Omental fat pad (tissue), 4 donors: ENCODE data around the gene RC3H2. TPM values are rescaled to one million over a fixed set of nuclear protein-coding genes. Genes with fewer than 3 reads are reported as not detected.
"Not testable (repeated sequence)": the region's sequence is repeated elsewhere in the genome, so short reads cannot be mapped to it uniquely, and the experiment has no call there.

ENCODE experiments used
- ATAC-seq: fragments of 150-250 bp; one replicate; pipeline ENCODE4 v1.9.1; 2016; ENCODE audit warnings: mild to moderate bottlenecking, moderate library complexity; ENCODE audit not compliant: low FRiP score
- DNase-seq: peaks from one replicate; pipeline ENCODE4 v3.0.0-alpha.2; 2019; ENCODE audit warnings: low spot score
- total RNA-seq, 4 donors: library from RNA; depleted of rRNA; stranded (reverse); fragments of >200 nt; gene quantifications; one replicate each; pipeline ENCODE4 v1.1.0, GENCODE V29; 2016
- TF ChIP-seq, protein P1 (sequence below), 3 donors: fragments of 450-650 bp; IDR thresholded peaks; one replicate each; pipeline ENCODE4 v1.5.1; 2016 to 2017; ENCODE audit warnings: antibody characterized with exemption in 3 of 3, mild to moderate bottlenecking in 3 of 3, moderate library complexity in 2 of 3

RC3H2 gene
- total RNA-seq, 4 donors from 2014 or later: 30.5 to 63.5 (median 41.3) TPM

DNA sequence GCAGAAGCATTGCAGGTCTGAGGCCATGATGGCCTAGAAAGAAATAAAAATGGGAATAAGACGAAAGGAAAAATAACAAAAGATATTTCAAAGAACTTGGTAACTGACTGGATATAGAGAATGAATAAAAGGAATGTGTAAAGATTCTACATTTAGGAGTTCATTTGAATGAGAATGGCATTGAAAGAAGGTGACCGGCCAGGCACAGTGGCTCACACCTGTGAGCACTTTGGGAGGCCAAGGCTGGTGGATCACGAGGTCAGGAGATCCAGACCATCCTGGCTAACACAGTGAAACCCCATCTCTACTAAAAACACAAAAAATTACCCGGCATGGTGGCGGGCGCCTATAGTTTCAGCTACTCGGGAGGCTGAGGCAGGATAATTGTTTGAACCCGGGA is 17.6 kb upstream of the RC3H2 start:
- TF ChIP-seq, protein P1, sequence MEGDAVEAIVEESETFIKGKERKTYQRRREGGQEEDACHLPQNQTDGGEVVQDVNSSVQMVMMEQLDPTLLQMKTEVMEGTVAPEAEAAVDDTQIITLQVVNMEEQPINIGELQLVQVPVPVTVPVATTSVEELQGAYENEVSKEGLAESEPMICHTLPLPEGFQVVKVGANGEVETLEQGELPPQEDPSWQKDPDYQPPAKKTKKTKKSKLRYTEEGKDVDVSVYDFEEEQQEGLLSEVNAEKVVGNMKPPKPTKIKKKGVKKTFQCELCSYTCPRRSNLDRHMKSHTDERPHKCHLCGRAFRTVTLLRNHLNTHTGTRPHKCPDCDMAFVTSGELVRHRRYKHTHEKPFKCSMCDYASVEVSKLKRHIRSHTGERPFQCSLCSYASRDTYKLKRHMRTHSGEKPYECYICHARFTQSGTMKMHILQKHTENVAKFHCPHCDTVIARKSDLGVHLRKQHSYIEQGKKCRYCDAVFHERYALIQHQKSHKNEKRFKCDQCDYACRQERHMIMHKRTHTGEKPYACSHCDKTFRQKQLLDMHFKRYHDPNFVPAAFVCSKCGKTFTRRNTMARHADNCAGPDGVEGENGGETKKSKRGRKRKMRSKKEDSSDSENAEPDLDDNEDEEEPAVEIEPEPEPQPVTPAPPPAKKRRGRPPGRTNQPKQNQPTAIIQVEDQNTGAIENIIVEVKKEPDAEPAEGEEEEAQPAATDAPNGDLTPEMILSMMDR (IDR thresholded peaks at IDR 0.05): no peak
- ATAC-seq (no peak), DNase-seq (no peak)

DNA sequence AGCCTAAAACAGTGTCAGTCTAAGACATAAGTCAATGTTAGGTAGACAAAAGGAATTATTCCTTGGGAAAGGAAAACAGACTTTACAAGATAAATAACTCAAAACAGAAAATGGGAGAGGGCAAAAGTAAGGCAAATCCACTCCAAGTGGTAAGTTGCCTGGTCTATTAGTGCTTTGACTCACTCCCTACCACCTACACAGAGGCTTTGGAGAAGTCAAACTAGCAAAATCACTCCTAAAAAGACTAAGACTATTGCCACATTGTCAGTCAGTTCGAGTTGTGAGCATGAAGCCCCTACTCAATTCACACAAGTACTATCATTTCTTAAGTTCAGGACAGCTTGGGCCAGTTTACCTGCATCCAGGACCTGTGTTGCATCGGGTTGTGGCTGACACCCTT is 13.2 kb upstream of the RC3H2 start:
- ATAC-seq (no peak), DNase-seq (no peak)
- TF ChIP-seq, protein P1 (IDR thresholded peaks at IDR 0.05): no peak

DNA sequence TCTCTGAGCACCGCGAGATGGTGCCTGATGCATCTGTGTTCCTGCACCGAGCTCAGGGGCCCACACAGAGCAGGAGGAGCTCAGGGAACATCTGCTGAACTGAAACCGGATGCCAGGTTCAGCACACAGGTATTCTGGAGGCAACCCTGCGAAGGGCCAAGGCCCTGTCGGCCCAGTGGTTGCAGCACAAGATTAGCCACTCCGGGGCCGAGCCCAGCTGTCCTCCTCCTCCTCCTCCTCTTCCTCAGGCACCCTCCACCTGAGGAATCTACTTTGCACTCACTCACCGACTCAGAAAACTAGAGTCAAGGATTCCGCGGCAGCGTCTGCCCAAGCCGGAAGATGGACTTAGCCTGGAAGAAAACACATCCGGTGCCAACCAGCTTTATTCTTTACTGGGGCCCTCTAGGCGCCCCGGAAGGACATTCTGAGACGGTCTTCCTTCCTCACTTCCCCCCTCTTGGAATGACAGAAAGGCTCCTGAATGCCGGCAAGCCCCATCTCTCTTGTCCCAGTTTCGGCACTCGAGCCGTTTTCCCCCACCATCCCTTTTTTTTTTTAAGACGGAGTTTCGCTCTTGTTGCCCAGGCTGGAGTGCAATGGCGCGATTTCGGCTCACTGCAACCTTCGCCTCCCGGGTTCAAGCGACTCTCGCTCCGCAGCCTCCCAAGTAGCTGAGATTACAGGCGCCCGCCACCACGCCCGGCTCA is 8.0 kb upstream of the RC3H2 start, which contains the start of gene ZBTB6:
ZBTB6 (minus strand) TSS at position 360 of the 710 bp plus-strand sequence. CDS start 1,251 bp downstream, outside the sequence.
- TF ChIP-seq, protein P1 (IDR thresholded peaks at IDR 0.05): no peak
- DNase-seq (no peak), ATAC-seq (peak; percentile 94)

DNA sequence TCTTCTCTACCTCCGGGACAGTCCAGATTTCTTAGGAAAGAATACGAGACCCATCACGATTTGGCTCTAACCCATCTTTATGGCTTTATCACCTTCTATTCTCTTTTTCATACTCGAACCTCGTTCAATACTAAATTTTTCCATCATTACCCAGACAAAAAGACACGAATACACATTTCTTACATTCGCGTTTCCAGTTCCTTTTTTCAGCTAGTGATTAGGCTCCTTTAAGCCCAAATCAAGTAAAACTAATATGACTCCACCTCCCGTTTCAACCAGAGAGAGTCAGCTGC is 7.5 kb upstream of the RC3H2 start:
- TF ChIP-seq, protein P1 (IDR thresholded peaks at IDR 0.05): no peak
- ATAC-seq: no peak
- DNase-seq: no peak

DNA sequence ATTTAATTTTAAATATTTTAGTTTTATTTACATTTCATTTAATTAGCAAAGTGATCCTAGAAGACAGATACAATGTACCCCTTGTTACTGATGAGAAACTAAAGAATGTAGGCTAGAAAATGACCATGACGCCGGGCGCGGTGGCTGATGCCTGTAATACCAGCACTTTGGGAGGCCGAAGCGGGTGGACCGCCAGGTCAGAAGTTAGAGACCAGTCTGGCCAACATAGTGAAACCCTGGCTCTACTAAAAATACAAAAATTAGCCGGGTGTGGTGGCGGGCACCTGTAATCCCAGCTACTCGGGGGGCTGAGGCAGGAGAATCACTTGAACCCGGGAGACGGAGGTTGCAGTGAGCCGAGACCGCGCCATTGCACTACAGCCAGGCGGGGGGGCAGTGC is 963 bp upstream of the RC3H2 start:
- not testable (repeated sequence) for DNase-seq, ATAC-seq

DNA sequence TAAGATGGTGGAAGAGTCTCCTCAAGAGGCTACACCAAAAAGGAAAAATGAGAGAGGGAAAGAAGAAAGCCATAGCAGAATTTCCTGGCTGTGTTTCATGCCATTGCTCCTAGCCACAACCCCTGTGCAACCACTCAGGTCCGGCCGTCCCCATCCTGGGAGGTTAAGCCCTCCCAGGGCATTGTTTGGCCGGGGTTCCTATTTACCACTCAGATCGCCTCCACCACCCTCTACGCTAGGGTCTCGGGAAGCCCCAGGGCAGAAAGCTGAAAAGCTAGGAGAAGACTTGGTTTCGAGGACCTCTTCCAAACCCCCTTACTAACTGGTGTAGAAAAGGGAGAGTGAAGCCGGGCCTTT is 715 bp downstream of the RC3H2 start:
- ATAC-seq (peak; percentile 58), DNase-seq (no peak)
- TF ChIP-seq, protein P1 (IDR thresholded peaks at IDR 0.05): no peak

DNA sequence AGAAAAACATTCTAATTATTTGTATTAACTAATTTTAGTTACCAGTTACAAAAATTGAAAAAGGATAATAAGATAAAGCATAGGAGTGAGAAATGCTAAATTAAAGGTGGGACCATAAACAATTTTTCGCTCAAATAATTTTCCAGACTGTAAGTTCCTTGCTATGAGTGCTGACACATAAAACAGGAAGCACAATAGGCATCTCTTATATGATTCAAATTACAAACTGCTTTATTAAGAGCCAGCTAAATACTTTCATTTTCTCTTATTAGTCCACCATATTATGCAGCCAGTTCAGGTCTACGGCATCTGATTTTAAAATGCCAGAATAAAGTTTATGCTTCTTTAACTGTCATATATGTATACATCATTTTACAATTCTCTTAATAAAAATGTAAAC is 4.4 kb downstream of the RC3H2 start:
- ATAC-seq (no peak), DNase-seq (no peak)
- TF ChIP-seq, protein P1 (IDR thresholded peaks at IDR 0.05): no peak
